Neural cell (in vitro differentiated cells): ENCODE results near the gene SCUBE1. TPM values are rescaled to one million over a fixed set of nuclear protein-coding genes. Genes with fewer than 3 reads are reported as not detected.

ENCODE experiments used
- H2AFZ ChIP-seq: fragments of 200-600, 300-800 bp; sonication (generic), shearing (Covaris generic); 2 replicates; pipeline ENCODE4 v1.6.0; 2014; ENCODE audit warnings: low read depth, mild to moderate bottlenecking, antibody characterized with exemption, low read length, moderate library complexity
- H3F3A ChIP-seq: fragments of 200-600 bp; shearing (Covaris generic); 2 replicates; pipeline ENCODE4 v1.6.1; 2016; ENCODE audit warnings: mild to moderate bottlenecking, moderate library complexity, mixed read lengths, antibody characterized with exemption, low read length; ENCODE audit not compliant: insufficient read depth, poor library complexity, severe bottlenecking
- H3K27ac ChIP-seq: fragments of 200-600, 300-800 bp; sonication (generic), shearing (Covaris generic); 2 replicates; pipeline ENCODE4 v1.5.1; 2014; ENCODE audit warnings: mild to moderate bottlenecking, low read length, moderate library complexity
- H3K27me3 ChIP-seq: fragments of 300-800, 200-600 bp; sonication (generic), shearing (Covaris generic); 2 replicates; pipeline ENCODE4 v1.6.0; 2014; ENCODE audit warnings: mild to moderate bottlenecking, low read depth, low read length, moderate library complexity; ENCODE audit not compliant: insufficient read depth
- H3K36me3 ChIP-seq: fragments of 300-800, 200-600 bp; sonication (generic), shearing (Covaris generic); 2 replicates; pipeline ENCODE4 v1.5.1; 2014; ENCODE audit warnings: mild to moderate bottlenecking, antibody characterized with exemption, low read length, moderate library complexity; ENCODE audit not compliant: insufficient read depth
- H3K4me2 ChIP-seq: fragments of 300-800, 200-600 bp; sonication (generic), shearing (Covaris generic); 2 replicates; pipeline ENCODE4 v1.6.0; 2014; ENCODE audit warnings: mild to moderate bottlenecking, low read length
- H3K4me3 ChIP-seq: fragments of 300-800, 200-600 bp; sonication (generic), shearing (Covaris generic); 2 replicates; pipeline ENCODE4 v1.5.1; 2014; ENCODE audit warnings: mild to moderate bottlenecking, low read length, moderate library complexity
- H3K79me2 ChIP-seq: fragments of 200-600 bp; shearing (Covaris generic); replicated peaks from 2 replicates; pipeline ENCODE4 v1.6.0; 2014; ENCODE audit warnings: mild to moderate bottlenecking, low read length, moderate library complexity; ENCODE audit not compliant: insufficient read depth
- H3K9ac ChIP-seq: fragments of 300-800, 200-600 bp; sonication (generic), shearing (Covaris generic); 2 replicates; pipeline ENCODE4 v1.6.1; 2016; ENCODE audit warnings: mild to moderate bottlenecking, low read length, mixed read lengths
- H3K9me2 ChIP-seq: fragments of 200-600 bp; shearing (Covaris generic); 2 replicates; pipeline ENCODE4 v1.6.1; 2016; ENCODE audit warnings: mild to moderate bottlenecking, low read length, mixed read lengths; ENCODE audit not compliant: insufficient read depth
- H3K9me3 ChIP-seq: fragments of 200-600, 300-800 bp; sonication (generic), shearing (Covaris generic); 2 replicates; pipeline ENCODE4 v1.6.1; 2016; ENCODE audit warnings: mild to moderate bottlenecking, mixed run types, low read length, moderate library complexity, mixed read lengths
- H4K20me1 ChIP-seq: fragments of 200-600 bp; shearing (Covaris generic); 2 replicates; pipeline ENCODE4 v1.6.1; 2016; ENCODE audit warnings: mild to moderate bottlenecking, mixed run types; ENCODE audit not compliant: insufficient read depth
- CTCF ChIP-seq: fragments of 450-650 bp; IDR thresholded peaks from 2 replicates; pipeline ENCODE4 v1.5.1; 2014; ENCODE audit warnings: antibody characterized with exemption, mild to moderate bottlenecking, moderate library complexity; ENCODE audit not compliant: poor library complexity, severe bottlenecking
- EP300 ChIP-seq: fragments of 450-650 bp; conservative IDR thresholded peaks from 2 replicates; pipeline ENCODE4 v1.6.1; 2014; ENCODE audit warnings: antibody characterized with exemption, mild to moderate bottlenecking, moderate library complexity; ENCODE audit not compliant: poor library complexity, severe bottlenecking
- EZH2 ChIP-seq: fragments of 200-600, 300-800 bp; shearing (Covaris generic), sonication (generic); IDR thresholded peaks from 2 replicates; pipeline ENCODE4 v1.6.1; 2014; ENCODE audit warnings: antibody characterized with exemption, low read length, borderline replicate concordance, mild to moderate bottlenecking; ENCODE audit not compliant: insufficient read depth, poor library complexity, severe bottlenecking
- MXI1 ChIP-seq: fragments of 450-650 bp; conservative IDR thresholded peaks from 2 replicates; pipeline ENCODE4 v1.6.1; 2014; ENCODE audit warnings: antibody characterized with exemption, mild to moderate bottlenecking; ENCODE audit not compliant: poor library complexity, severe bottlenecking
- POLR2AphosphoS5 ChIP-seq: IDR thresholded peaks from 2 replicates; pipeline ENCODE4 v1.6.1; 2012
- RAD21 ChIP-seq: fragments of 450-650 bp; conservative IDR thresholded peaks from 2 replicates; pipeline ENCODE4 v1.6.1; 2014; ENCODE audit warnings: antibody characterized with exemption, mild to moderate bottlenecking, moderate library complexity
- SMC3 ChIP-seq: fragments of 450-650 bp; conservative IDR thresholded peaks from 2 replicates; pipeline ENCODE4 v1.6.1; 2014; ENCODE audit warnings: antibody characterized with exemption, mild to moderate bottlenecking, moderate library complexity; ENCODE audit not compliant: poor library complexity
- TAF1 ChIP-seq: IDR thresholded peaks from 2 replicates; pipeline ENCODE4 v1.6.1; 2012; ENCODE audit warnings: low read depth
- polyA plus RNA-seq: library from polyadenylated mRNA; depleted of rRNA; stranded (reverse); fragments of >200 nt; gene quantifications from 2 replicates; pipeline ENCODE4 v1.2.3, GENCODE V29; 2014
- TF ChIP-seq, protein P1 (sequence below): IDR thresholded peaks from 2 replicates; pipeline ENCODE4 v1.6.1; 2012; ENCODE audit warnings: borderline replicate concordance

SCUBE1 gene
- polyA plus RNA-seq, 1 donor from 2014 or later = 8.4 TPM

DNA sequence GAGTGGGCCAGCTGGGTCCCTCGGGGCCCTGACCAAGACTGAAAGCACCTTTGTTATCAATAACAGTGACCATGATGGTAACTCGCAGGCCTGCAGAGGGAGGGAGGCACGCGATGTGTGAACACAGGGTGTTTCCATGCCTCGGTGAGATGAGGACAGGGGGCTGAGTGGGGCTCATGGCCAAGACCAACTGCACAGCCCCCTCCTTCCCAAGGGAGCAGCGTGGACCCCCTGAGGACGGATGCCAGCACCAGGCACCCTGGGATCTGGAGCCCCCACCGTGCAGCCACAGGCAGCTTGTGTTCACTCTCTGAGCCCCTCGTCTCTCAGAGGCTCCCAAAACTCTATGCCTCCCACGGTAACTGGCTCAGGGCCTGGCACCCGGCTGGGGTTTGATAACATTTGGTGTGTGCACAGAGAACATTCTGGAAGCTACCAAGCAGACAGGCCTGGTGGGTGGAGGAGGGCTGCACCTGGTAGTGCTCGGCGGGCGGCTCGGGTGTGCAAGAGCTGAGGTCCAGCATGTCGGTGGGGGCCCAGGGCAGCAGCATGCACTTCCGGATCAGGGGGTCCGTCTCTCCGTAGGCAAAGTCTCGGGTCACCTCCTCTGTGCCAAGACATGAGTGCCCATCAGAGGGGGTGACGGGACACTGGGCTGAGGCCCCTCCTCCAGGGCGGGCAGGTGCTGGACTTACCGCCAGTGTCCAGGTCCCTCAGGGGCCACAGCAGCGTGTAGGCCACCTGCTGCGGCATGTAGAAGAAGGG, 163.8 kb downstream of the SCUBE1 start:
- Histone ChIP-seq H3K27ac (no peak overlapping the region), H3K79me2 (no peaks in the 10 kb centered on the region), H3K9me3 (no peaks in the 10 kb centered on the region), H4K20me1 (no peaks in the 10 kb centered on the region), H3K36me3 (no peaks in the 10 kb centered on the region), H3K4me2 (no peak overlapping the region), H3F3A (no peaks in the 10 kb centered on the region), H3K9me2 (no peaks in the 10 kb centered on the region), H3K4me3 (no peak overlapping the region), H3K9ac (no peak overlapping the region), H2AFZ (no peak overlapping the region), H3K27me3 (no peaks in the 10 kb centered on the region)
- TF ChIP-seq RAD21 = no peak
- no peak for TF ChIP-seq TAF1
- no peak for TF ChIP-seq CTCF
- no peak for TF ChIP-seq SMC3
- TF ChIP-seq MXI1 = no peak
- TF ChIP-seq EZH2 = no peak
- no peak for TF ChIP-seq EP300
- TF ChIP-seq, protein P1, sequence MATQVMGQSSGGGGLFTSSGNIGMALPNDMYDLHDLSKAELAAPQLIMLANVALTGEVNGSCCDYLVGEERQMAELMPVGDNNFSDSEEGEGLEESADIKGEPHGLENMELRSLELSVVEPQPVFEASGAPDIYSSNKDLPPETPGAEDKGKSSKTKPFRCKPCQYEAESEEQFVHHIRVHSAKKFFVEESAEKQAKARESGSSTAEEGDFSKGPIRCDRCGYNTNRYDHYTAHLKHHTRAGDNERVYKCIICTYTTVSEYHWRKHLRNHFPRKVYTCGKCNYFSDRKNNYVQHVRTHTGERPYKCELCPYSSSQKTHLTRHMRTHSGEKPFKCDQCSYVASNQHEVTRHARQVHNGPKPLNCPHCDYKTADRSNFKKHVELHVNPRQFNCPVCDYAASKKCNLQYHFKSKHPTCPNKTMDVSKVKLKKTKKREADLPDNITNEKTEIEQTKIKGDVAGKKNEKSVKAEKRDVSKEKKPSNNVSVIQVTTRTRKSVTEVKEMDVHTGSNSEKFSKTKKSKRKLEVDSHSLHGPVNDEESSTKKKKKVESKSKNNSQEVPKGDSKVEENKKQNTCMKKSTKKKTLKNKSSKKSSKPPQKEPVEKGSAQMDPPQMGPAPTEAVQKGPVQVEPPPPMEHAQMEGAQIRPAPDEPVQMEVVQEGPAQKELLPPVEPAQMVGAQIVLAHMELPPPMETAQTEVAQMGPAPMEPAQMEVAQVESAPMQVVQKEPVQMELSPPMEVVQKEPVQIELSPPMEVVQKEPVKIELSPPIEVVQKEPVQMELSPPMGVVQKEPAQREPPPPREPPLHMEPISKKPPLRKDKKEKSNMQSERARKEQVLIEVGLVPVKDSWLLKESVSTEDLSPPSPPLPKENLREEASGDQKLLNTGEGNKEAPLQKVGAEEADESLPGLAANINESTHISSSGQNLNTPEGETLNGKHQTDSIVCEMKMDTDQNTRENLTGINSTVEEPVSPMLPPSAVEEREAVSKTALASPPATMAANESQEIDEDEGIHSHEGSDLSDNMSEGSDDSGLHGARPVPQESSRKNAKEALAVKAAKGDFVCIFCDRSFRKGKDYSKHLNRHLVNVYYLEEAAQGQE = no peak
- TF ChIP-seq POLR2AphosphoS5 = no peak

DNA sequence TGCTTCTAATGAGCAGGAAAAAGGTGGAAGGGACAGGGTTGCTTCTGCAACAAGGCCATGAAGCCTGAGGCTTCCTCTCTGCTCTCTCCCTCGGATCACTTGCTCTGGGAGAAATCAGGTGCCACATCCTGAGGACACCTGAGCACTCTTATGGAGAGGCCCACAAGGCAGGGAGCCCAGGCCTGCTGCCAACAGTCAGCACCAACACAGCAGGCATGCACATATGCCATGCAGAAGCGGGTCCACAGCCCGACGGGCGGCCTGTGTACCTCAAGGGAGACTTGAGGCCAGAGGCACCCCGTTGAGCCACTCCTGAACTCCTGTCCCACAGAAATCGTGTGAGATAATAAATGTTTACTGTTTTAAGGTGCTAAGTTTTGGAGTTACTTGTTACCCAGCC, 165.7 kb downstream of the SCUBE1 start:
- TF ChIP-seq EP300 (no peak), MXI1 (no peak), SMC3 (no peak), POLR2AphosphoS5 (no peak), CTCF (no peak), TAF1 (no peak), EZH2 (no peak), RAD21 (no peak)
- TF ChIP-seq, protein P1 = no peak
- no peaks in the 10 kb centered on the region for H3K36me3 ChIP-seq
- no peak overlapping the region for H3K27ac ChIP-seq
- H3K4me2 ChIP-seq = no peak overlapping the region
- H3K9me2 ChIP-seq = no peaks in the 10 kb centered on the region
- no peak overlapping the region for H2AFZ ChIP-seq
- no peaks in the 10 kb centered on the region for H3K9me3 ChIP-seq
- H3K4me3 ChIP-seq = no peak overlapping the region
- H3K79me2 ChIP-seq = no peaks in the 10 kb centered on the region
- no peaks in the 10 kb centered on the region for H4K20me1 ChIP-seq
- no peaks in the 10 kb centered on the region for H3F3A ChIP-seq
- H3K9ac ChIP-seq = no peak overlapping the region
- no peaks in the 10 kb centered on the region for H3K27me3 ChIP-seq
